GM12872 (cell line): ENCODE data around the gene GALNTL6.

Source experiments
- TF ChIP-seq, protein P1 (sequence below): IDR thresholded peaks from 3 replicates; pipeline ENCODE4 v1.5.1; 2011; ENCODE audit warnings: low read depth, mild to moderate bottlenecking, low read length, moderate library complexity; ENCODE audit not compliant: insufficient read depth

The GALNTL6 gene

DNA sequence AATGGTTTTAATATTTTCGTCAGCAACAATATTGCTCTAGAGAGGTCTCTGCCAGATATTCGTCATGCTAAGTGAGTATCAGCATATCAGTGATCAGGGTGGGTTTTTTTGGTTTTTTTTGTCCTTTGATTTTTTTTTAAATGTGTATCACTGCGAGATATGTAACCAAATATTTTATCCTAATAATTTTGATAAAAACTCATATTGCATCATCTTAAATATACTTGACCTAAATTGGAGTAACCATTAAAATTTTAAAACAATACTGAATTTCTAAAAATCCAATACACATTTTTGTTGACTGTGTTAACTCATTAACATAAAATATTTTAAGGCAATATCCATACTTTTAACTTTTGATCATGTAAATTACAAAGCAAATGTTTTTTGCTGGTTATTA lies 498.5 kb downstream of the GALNTL6 start:
- TF ChIP-seq, protein P1, sequence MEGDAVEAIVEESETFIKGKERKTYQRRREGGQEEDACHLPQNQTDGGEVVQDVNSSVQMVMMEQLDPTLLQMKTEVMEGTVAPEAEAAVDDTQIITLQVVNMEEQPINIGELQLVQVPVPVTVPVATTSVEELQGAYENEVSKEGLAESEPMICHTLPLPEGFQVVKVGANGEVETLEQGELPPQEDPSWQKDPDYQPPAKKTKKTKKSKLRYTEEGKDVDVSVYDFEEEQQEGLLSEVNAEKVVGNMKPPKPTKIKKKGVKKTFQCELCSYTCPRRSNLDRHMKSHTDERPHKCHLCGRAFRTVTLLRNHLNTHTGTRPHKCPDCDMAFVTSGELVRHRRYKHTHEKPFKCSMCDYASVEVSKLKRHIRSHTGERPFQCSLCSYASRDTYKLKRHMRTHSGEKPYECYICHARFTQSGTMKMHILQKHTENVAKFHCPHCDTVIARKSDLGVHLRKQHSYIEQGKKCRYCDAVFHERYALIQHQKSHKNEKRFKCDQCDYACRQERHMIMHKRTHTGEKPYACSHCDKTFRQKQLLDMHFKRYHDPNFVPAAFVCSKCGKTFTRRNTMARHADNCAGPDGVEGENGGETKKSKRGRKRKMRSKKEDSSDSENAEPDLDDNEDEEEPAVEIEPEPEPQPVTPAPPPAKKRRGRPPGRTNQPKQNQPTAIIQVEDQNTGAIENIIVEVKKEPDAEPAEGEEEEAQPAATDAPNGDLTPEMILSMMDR: no peak

DNA sequence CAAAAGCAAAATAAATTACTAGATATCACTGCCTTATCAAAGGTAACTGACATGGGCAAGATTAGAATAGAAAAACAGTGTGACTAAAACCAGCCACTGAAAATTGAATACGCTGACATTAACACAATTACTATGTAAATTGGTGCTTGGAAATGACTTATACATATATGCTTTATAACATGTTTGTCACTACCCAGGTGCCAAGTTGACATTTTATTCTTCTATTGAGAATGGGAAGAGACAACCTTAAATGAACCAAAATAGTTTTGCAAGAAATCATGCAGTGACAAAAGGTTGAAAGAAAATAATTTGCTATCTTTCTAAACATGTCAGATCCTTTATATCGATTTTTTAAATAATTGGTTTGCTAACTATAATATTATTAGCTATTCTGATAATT lies 510.1 kb downstream of the GALNTL6 start:
- TF ChIP-seq, protein P1: no peak

DNA sequence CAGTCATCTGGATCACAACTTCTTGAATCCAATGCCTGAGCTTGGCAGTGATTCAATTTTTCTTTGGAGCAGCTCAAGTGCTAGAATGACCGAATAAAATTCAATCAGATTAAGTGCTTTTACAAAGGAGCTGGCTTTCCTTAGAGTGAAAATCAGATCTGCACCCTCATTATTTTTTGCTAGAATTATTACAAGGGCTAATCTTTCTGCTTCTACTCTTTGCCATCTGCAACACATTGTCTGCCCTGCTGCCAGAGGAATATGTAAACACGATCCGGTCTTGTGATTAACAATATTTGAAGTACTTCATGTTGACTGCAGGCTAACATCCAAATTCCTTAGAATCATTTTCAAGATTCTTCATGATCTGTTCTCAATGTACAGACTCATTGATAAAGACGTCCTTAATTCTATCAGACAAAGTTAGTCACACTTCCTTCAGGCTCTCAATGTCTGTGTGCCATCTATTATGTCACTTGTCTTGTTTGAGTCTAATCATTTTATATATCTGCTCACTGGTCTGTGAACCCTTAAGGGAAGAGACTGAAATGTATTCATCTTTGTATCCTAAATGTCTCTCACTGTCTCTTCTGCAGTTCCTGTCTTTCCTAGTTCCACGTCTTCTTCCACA lies 531.2 kb downstream of the GALNTL6 start:
- TF ChIP-seq, protein P1: no peak

DNA sequence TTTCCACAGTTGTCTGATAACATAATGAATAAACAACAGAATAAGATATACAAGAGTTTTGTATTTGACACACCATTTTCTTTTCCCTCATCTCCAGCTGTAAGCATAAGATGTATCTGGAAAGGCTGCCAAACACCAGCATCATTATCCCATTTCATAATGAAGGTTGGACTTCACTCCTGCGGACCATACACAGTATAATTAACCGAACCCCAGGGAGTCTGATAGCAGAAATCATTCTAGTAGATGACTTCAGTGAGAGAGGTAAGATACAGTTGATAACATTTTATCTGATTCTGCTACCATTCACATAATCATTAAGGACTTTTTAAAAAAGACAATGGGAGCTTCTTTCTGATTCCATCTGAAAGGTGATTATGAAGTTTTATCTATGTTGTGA lies 535.2 kb downstream of the GALNTL6 start:
- TF ChIP-seq, protein P1: no peak

DNA sequence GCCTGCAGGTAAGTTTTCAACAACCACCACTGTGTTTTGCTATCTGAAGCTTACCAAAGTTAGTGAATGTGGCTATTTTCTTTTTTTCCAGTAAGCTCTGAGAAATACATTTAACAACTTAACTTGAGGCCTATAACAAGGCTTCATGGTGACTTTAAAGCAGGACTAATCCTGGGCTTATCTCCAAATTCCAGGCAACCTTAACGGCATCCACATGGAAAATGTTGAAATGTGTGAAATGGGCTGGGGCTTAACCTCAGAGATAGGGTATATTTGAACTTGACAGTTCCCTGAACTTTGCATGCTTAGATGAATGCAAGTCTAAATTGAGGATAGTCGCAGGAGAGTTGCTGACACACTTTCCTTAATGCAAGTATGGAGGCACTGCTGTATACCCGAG lies 539.2 kb downstream of the GALNTL6 start:
- TF ChIP-seq, protein P1: no peak

DNA sequence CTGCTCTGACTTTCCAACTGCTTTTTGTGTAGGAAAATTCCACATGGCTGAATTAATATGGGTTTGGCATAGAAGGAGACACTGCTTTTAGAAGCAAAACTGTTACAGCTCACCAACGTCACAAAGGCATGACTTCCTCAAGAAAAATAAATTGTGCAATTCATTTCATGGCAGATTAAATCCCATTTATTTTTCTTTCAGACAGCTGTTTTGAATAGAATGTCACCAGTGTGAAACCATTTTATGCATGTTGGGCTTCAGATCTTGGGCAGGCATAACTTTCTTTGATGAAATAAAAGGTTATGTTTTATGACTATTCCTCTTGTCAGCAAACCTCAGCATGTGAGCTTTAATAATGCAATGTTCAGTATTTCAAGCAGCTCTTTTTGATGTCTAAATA lies 542.8 kb downstream of the GALNTL6 start:
- TF ChIP-seq, protein P1: no peak

DNA sequence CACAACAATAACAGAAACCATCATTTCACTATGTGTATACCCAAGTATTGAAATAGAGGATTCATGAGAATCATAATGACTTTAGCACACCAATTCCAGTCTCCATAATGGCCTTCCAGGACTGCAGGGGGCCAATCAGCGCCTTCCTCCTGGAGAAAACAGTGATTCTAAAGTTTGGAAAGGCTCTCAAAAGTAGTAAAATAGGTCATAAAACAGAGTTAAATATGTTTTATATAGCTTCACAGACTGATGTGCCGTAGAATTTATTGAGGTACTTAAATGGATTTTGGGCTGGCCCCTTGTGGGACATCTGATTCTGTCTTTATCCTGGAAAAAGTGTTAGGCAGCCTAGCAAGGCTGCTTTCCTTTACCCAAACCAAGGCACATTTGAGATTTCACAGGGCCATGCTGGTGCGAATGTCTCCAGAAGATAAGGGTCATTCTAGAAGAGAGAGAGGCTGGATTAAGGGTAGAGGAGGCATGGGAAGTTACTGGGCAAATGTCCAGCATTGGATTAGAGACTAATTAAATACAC lies 543.9 kb downstream of the GALNTL6 start:
- TF ChIP-seq, protein P1: no peak
